ENCODE results near the gene PPP2R5A.

DNA sequence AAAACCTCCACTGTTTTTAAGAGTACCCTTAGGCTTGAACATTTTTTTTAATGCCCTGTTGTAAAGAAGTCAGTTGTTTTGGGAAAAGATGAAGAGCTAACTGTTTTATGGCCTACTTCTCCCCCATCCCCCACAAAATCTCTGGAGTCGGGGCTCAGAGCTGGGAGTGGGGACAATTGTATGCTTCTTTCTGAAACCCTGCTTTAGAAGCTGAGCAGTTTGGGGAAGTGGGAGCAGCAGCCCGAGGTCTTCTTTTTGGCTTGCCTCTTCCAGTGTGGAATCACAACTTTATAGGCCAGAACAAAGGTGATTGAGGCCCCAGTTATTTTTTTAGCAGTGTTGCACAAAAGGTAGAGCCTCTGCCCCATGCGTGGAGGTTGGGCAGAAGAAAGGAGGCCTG is 25.2 kb downstream of the PPP2R5A start:
- TF ChIP-seq, protein P1, sequence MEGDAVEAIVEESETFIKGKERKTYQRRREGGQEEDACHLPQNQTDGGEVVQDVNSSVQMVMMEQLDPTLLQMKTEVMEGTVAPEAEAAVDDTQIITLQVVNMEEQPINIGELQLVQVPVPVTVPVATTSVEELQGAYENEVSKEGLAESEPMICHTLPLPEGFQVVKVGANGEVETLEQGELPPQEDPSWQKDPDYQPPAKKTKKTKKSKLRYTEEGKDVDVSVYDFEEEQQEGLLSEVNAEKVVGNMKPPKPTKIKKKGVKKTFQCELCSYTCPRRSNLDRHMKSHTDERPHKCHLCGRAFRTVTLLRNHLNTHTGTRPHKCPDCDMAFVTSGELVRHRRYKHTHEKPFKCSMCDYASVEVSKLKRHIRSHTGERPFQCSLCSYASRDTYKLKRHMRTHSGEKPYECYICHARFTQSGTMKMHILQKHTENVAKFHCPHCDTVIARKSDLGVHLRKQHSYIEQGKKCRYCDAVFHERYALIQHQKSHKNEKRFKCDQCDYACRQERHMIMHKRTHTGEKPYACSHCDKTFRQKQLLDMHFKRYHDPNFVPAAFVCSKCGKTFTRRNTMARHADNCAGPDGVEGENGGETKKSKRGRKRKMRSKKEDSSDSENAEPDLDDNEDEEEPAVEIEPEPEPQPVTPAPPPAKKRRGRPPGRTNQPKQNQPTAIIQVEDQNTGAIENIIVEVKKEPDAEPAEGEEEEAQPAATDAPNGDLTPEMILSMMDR (conservative IDR thresholded peaks at IDR 0.05; ENCODE audit: low read length): no peak
- no peak for TF ChIP-seq EZH2phosphoT487 (IDR thresholded peaks at IDR 0.05; ENCODE audit: borderline replicate concordance)
